GM21529 (cell line): Measurements from ENCODE around the gene SKI.
"Not testable (repeated sequence)": the region's sequence is repeated elsewhere in the genome, so short reads cannot be mapped to it uniquely, and the experiment has no call there.

Source experiments
- ATAC-seq: cut with Tn5 transposase; IDR thresholded peaks from one replicate; pipeline ENCODE4 v1.9.1; 2021; ENCODE audit not compliant: unreplicated experiment

Gene SKI

GRCh38 chr1:2258996-2259395, 30.9 kb downstream of the SKI start:
- no peak for ATAC-seq

- no peak for ATAC-seq
These were observed 31.7 kb downstream of the SKI start for GRCh38 chr1:2259668-2260402.

- ATAC-seq, result not testable (repeated sequence)
These were observed 32.4 kb downstream of the SKI start for GRCh38 chr1:2260470-2260869.

- no peak for ATAC-seq
These were observed 32.8 kb downstream of the SKI start for GRCh38 chr1:2260917-2261316.

GRCh38 chr1:2261476-2262395, 33.6 kb downstream of the SKI start:
- ATAC-seq, result not testable (repeated sequence)

GRCh38 chr1:2266301-2266975, 38.3 kb downstream of the SKI start:
- ATAC-seq, result no peak

DNA sequence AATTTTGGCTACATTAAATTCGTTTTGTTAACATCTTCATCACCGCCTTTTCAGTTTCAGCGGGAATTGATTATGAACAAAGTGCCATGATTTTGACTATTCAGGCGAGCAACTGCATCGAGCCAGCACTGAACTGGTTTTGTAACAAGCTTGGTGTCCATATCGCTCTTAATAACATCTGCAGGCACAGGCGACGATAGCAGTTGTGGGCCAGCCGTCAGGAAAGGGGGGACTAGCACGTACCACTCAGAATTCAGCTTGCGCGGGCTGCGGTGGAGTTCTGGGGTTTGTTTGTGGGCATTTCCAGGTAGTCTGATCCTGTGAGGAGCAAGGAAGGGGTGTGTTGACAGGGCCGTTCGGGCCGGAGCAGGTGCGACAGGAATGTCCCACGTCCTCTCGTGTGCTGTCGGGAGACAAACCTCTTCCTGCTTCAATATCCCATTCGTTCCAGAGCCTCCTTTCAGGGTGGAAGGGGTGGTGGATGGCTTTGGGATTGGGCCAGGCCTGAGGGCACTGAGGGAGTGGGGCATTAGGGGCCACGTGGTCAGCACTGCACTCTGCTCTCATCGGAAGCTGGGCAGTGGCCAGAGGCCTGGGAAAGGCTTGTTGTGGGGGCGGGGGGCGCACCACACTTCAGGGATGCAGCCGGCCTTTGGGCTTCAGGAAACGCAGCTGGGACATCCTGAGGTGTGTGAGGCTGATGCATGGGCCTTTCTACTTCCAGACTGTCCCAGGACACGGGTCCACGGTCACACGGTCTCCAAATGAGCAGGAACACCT, 39.1 kb downstream of the SKI start:
- no peak for ATAC-seq

DNA sequence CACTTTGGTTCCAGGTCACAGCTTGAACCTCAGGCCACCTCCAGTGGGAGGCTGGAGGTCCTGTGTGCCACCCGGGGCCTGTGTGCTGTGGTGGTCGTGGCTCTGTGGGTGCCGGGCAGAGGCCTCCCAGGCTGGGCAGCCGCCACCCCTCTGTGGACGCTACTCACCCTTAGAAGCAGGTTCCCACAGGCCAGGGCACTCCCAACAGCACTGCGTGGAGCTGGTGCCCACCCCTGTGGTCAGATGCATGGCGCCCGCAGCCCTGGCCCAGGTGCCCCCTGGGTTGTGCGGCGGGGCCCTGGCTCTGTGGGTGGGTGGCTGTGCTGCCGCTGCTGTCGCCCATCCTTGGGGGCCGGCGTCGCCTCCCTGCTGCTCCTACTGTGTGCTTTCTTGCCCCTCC, 39.7 kb downstream of the SKI start:
- no peak for ATAC-seq

DNA sequence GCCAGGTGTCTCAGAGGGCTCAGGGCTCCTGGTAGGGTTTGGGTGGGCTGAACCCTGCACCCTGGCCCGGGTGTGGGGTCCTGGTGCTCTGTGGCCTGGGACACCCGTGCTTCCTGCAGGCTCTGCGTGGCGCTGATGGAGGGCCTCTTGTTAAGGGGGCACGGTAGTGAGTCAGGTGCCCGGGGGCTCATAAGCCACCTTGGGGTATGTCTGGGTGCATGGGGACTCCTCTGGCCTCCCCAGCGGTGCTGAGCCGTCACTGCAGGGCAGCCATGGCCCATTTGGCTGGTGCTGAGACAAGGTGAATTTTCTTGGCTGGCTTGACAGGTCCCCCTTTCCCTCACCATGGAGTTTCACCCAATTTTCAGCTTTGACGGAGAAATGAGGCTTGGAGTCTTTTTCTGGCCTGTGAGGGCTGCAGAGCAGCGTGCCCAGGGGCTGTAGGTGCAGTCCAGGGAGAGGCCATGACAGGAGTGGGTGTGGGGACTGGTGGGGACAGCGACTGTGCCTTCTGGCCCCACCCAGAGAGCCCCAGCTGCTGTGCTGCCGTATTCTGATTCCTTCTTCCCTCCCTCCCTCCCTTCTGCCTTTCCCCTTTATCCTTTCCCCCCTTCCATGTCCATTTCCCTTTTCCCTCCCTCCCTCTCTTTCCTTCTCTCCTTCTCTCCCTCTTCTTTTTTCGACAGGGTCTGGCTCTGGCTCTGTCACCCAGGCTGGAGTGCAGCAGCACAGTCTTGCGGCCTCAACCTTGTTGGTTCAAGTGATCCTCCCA, 40.4 kb downstream of the SKI start:
- no peak for ATAC-seq

DNA sequence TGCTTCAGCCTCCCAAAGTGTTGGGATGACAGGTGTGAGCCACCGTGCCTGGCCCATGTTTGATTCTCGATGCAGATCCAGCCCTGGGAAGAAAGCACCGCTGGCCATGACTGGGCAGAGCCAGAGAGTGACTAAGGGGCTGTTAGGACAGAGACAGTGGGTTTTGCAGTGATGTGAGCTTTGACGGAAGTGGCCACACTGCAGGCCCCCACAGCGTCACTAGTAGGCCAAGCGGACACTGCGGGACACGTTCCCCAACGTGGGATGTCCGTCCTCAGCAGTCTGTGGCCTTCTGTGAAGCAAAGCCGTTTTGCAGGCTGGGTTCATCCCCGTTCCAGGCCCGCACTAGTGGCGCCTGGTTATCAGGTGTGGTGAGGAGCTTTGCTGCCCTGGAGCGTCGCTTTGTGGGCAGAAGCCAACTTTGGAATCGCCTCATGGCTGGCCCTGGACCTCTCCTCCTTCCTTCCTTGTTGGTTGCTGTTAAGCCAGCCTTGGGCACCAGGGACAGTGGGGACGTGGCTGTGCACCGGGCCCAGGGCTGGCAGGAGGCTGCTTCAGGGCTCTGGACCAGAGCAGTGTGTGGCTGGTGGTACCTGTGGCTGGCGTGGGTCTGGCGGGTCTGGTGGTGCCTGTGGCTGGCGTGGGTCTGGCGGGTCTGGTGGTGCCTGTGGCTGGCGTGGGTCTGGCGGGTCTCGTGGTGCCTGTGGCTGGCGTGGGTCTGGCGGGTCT, 41.2 kb downstream of the SKI start:
- ATAC-seq, result no peak

DNA sequence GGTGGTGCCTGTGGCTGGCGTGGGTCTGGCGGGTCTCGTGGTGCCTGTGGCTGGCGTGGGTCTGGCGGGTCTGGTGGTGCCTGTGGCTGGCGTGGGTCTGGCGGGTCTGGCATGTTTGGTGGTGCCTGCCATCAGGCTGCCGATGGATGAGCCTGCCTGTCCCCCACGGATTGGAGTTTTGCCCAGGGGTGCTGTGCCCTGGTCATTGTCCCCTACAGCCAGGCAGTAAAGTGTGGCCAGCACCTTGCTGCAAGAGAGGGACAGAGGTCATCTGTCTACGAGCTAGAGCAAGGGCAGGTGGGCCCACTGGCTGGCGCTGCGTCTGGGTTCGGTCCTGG, 41.8 kb downstream of the SKI start:
- ATAC-seq, result no peak

DNA sequence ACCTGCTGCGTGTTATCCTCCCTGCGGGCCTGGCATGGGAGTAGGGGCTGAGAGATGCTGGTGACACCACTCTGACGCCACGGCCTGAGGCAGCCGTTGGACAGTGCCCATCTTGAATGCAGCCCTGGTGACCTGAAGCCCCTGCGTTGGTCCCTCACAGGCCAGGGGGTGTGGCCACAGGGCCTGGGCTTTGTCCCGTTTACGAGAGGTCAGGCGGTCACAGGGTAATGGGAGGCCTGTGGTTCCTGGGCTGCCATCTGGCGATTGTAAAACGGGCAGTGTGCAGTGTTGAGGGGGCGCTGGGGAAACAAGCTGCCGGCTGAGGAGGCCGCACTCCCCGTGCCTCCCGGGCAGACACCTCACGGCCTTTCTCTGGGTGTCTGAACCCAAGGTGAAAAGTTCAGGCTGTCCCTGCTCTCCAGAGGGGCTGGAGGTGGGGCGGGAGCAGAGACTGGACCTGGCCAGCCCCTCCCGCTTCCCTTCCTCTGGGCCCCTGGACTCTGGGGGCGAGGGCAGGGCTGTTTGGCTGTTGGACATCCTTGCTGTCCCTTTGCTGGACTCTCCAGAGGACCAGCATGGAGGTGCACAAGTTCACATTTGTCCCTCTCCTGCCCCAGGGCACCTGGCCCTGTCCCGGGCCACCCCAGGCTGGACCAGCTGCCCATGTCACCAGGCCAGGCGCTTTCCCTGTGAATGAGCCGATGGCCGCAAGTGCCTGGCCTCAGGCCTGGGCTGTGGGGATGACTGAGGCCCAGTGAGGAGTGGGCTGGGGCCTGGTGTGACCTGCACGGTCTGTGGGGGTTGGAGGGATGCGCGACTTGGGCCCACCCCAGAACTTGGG, 42.4 kb downstream of the SKI start:
- no peak for ATAC-seq

GRCh38 chr1:2271211-2271721, 43.1 kb downstream of the SKI start:
- ATAC-seq, result no peak

DNA sequence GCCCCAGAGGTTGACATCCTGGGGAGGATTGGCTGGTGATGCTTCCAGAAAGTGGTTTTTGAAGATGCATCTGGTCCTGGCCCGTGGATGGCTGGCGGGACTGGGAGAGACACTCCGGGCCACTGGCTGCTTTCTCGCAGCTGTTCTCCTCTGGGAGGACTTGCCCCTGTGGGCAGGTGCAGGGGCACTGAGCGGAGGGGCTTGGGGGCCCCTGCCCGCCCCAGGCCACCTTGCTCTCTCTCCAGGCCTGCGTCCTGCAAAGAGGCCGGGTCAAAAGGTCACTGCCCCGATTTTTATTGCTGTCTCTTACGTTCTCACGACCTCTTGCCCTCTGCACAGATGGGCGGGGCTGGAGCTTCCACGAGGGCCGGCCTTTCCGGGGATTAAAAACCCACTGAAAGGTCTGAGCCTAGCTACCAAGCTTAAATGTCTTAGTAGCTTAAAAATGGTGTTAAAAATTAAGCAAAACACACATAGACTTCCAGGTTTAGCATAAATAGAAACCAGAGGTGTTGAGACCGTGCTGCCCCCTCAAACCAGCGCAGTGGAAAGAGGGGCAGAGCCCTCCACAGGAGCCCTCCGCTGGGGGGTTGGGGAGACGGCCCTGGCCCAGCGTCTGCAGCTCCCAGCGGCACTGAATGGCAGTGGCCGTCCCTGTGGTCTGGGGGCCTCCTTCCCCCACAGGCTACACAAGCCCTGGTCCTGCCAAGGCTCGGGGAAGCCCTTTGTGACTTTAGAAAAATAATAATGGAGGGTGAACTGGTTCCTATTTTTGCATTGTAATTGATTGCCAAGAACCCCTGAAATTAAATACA, 43.9 kb downstream of the SKI start:
- ATAC-seq, result no peak

DNA sequence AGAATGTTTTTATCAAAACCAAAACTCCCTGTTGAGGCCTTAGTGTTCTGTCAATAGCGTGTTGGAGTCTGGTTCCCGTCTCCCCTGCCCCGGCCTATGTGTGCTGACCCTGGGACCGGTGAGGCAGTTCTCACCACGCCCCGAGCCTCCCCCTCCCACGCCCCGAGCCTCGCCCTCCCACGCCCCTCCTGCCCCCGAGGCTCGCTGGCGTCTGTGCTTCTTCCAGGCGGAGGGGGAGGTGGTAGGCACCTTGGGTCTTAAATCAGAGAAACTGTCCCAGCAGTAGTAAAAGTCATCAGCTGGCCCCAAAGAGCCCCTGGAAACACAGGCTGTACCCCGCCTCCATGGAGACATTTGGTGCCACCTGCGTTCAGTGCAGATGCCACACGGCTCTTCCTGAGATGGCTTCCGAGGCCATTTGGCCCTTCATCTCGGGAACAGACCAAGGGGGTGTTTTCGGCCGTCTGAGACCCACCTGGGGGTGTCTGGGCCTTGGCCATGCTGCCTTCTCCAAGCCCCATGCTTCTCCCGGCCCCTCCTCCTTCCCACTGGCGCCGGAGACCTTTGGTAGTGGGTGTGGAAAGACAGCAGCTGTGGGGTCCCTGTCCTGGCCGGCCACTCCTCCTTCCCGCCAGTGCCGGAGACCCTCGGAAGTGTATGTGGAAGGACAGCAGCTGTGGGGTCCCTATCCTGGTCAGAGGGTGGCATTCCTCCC, 44.7 kb downstream of the SKI start:
- no peak for ATAC-seq

DNA sequence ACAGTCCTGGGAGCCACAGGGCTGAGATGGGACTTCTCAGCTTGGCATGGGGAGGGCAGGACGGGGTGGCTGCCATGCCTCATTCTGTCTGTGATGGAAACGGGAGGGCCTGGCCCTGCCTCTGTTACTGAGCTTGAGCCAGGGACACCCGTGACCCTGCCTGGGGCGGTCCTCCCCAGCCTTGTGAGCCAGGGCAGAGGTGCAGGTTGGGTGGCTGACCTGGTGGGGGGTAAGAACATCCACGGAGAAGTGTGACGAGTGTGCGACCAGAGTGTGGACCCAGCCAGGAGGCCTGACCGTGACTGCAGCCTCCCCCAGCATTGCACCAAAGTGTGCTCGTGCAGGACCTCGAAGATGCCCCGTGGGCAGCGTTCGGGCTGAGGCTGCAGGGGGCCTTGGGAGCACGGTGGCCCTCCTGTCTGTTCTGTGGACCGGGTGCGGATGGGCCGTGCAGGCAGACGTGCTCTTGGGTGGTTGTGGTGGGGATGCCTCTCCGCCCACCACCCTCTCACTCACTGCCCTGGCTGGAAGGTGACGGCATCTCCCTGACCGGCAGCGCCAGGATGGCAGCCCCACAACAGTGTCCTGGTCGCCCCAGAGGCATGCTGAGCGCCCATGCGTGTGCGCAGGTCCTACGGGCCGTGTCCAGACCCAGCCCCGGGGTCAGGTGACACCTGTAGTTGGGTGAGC, 45.4 kb downstream of the SKI start:
- no peak for ATAC-seq
